HG03097 (cell line): ENCODE results near the gene HEG1.

Experiments
- ATAC-seq: cut with Tn5 transposase; IDR thresholded peaks from one replicate; pipeline ENCODE4 v1.9.1; 2021; ENCODE audit not compliant: unreplicated experiment, low FRiP score

The HEG1 gene

DNA sequence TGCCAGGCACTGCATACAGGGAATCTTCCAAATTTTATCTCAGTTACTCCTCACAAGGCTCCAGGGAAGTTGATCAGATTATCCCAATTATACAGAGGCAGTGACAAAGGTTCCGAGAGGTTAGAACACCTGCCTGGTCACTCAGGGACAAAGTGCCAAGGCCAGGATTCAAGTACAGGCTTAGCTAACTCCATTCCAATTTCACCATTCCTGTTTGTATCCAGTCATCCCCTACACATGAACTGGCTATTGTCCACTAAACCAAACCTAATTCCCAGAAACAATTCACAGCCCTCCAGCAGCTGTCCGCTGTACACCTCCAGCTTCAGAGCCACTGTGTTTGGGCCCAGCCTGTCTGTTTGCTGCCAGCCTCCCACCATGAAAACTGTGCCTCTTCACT, 137.3 kb downstream of the HEG1 start:
- ATAC-seq, result no peak

DNA sequence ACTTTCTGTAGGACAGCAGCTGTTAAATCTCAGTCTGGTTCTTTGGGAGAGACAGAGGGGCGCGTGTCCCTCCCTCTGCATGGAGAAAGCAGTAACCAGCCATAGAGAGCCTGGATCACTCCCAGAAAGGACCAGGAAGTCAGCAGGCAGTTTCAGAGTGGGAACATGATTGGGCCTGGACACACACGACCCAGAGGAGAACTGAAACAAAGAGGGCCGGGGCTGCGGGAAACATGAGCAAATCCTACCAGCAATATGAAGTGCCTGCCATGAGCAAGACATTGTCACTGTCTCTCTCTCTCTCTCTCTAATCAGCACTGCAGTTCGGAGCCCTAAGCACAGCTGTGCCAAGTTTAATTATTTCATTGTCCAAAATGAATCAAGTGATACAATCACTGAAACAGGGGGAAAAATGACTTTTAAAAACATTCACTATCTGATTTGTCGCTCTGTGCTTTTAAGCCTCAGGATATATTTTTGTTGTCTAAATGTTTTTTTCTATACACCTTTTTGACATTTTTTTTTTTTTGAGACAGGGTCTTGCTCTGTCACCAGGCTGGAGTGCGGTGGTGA, 138.9 kb downstream of the HEG1 start:
- no peak for ATAC-seq
